GM23338 (cell line): ENCODE measurements around the gene ABCG2. TPM values are rescaled to one million over a fixed set of nuclear protein-coding genes. Genes with fewer than 3 reads are reported as not detected.
A peak's percentile ranks its signal among the peaks of the same experiment; 100 is the strongest.

Experiments used
- ATAC-seq: fragments of 200-7000 bp; cut with Tn5 transposase; 3 replicates; pipeline ENCODE4 v1.9.1; 2020
- DNase-seq: peaks from one replicate; pipeline ENCODE4 v3.0.0-alpha.2; 2015; ENCODE audit warnings: low spot score
- H2AFZ ChIP-seq: fragments of 200-600 bp; sonication (generic); 2 replicates; pipeline ENCODE4 v1.8.0; 2016; ENCODE audit warnings: antibody characterized with exemption, mild to moderate bottlenecking, moderate library complexity
- H3F3A ChIP-seq: fragments of 200-600 bp; sonication (generic); replicated peaks from 2 replicates; pipeline ENCODE4 v1.8.0; 2017; ENCODE audit warnings: antibody characterized with exemption, mixed run types, low read depth
- H3K27ac ChIP-seq: fragments of 200-600 bp; sonication (generic); 2 replicates; pipeline ENCODE4 v1.6.1; 2016; ENCODE audit warnings: low read depth
- H3K27me3 ChIP-seq: fragments of 200-600 bp; sonication (generic); 2 replicates; pipeline ENCODE4 v1.8.0; 2016; ENCODE audit warnings: mild to moderate bottlenecking, mixed run types, moderate library complexity; ENCODE audit not compliant: insufficient read depth
- H3K36me3 ChIP-seq: fragments of 200-600 bp; sonication (generic); 2 replicates; pipeline ENCODE4 v1.8.0; 2016; ENCODE audit warnings: mild to moderate bottlenecking; ENCODE audit not compliant: insufficient read depth
- H3K4me1 ChIP-seq: fragments of 200-600 bp; sonication (generic); 2 replicates; pipeline ENCODE4 v1.8.0; 2016; ENCODE audit warnings: mild to moderate bottlenecking, moderate library complexity; ENCODE audit not compliant: insufficient read depth
- H3K4me2 ChIP-seq: fragments of 200-600 bp; sonication (generic); 2 replicates; pipeline ENCODE4 v1.7.1; 2017; ENCODE audit warnings: mixed run types
- H3K4me3 ChIP-seq: fragments of 200-600 bp; sonication (generic); 2 replicates; pipeline ENCODE4 v1.6.1; 2016; ENCODE audit warnings: mixed run types
- H3K79me2 ChIP-seq: fragments of 200-600 bp; sonication (generic); replicated peaks from 2 replicates; pipeline ENCODE4 v1.8.0; 2017; ENCODE audit warnings: mild to moderate bottlenecking; ENCODE audit not compliant: insufficient read depth
- H3K9me2 ChIP-seq: fragments of 200-600 bp; sonication (generic); 2 replicates; pipeline ENCODE4 v1.8.0; 2017; ENCODE audit not compliant: insufficient read depth
- H4K20me1 ChIP-seq: fragments of 200-600 bp; sonication (generic); replicated peaks from 2 replicates; pipeline ENCODE4 v1.8.0; 2017; ENCODE audit warnings: mild to moderate bottlenecking; ENCODE audit not compliant: insufficient read depth
- H3K27ac Mint-ChIP-seq: 2 replicates; pipeline ENCODE4 v1.8.0; 2020; ENCODE audit warnings: inconsistent platforms, mild to moderate bottlenecking, moderate library complexity, mixed read lengths
- H3K27me3 Mint-ChIP-seq: 3 replicates; pipeline ENCODE4 v1.8.0; 2022; ENCODE audit warnings: low read depth, mild to moderate bottlenecking, moderate library complexity, mixed read lengths, inconsistent platforms; ENCODE audit not compliant: insufficient read depth, poor library complexity
- H3K36me3 Mint-ChIP-seq: 3 replicates; pipeline ENCODE4 v1.8.0; 2021; ENCODE audit warnings: low read depth, mild to moderate bottlenecking, inconsistent platforms, moderate library complexity, mixed read lengths
- H3K4me1 Mint-ChIP-seq: 3 replicates; pipeline ENCODE4 v1.8.0; 2020; ENCODE audit warnings: mild to moderate bottlenecking, inconsistent platforms, mixed read lengths
- H3K4me3 Mint-ChIP-seq: 3 replicates; pipeline ENCODE4 v1.8.0; 2021; ENCODE audit warnings: moderate library complexity, mild to moderate bottlenecking, inconsistent platforms, mixed read lengths
- H3K9me3 Mint-ChIP-seq: 3 replicates; pipeline ENCODE4 v1.8.0; 2020; ENCODE audit warnings: moderate library complexity, mild to moderate bottlenecking, inconsistent platforms, mixed read lengths
- EZH2phosphoT487 ChIP-seq: fragments of 200-600 bp; sonication (generic); IDR thresholded peaks from one replicate; pipeline ENCODE4 v1.8.1; 2018; ENCODE audit warnings: antibody characterized with exemption; ENCODE audit not compliant: unreplicated experiment
- JUNB ChIP-seq: IDR thresholded peaks from one replicate; pipeline ENCODE4 v1.6.1; 2016; ENCODE audit warnings: antibody characterized with exemption; ENCODE audit not compliant: unreplicated experiment
- NANOG ChIP-seq: IDR thresholded peaks from 2 replicates; pipeline ENCODE4 v1.6.1; 2016; ENCODE audit warnings: antibody characterized with exemption, borderline replicate concordance
- POLR2AphosphoS5 ChIP-seq: IDR thresholded peaks from 2 replicates; pipeline ENCODE4 v1.6.1; 2016; ENCODE audit warnings: antibody characterized with exemption, low read depth
- ZNF114 ChIP-seq: fragments of 250-450 bp; sonication (Bioruptor Pico); IDR thresholded peaks from 2 replicates; pipeline ENCODE4 v1.5.0; 2020; ENCODE audit warnings: mild to moderate bottlenecking, moderate library complexity
- ZNF331 ChIP-seq: fragments of 250-450 bp; sonication (Bioruptor Pico); IDR thresholded peaks from 2 replicates; pipeline ENCODE4 v1.5.0; 2020; ENCODE audit warnings: low read depth, mild to moderate bottlenecking, moderate library complexity
- polyA plus RNA-seq: library from polyadenylated mRNA; unstranded; fragments of >200 nt; fragmentation: Nextera tagmentation; extraction: Ambion mirVana; gene quantifications from 2 replicates; pipeline ENCODE4 v1.2.1, GENCODE V29; 2016
- total RNA-seq: library from RNA; depleted of rRNA; stranded (reverse); fragments of >200 nt; shearing (Covaris generic); gene quantifications from 2 replicates; pipeline ENCODE4 v1.2.3, GENCODE V29; 2014
- TF ChIP-seq, protein P1 (sequence below): IDR thresholded peaks from 2 replicates; pipeline ENCODE4 v1.6.1; 2016; ENCODE audit warnings: antibody characterized with exemption

Gene ABCG2
- total and polyA plus RNA-seq, 2 experiments from 2014 or later: 1.5 to 10.6 TPM

GRCh38 chr4:88078579-88078978, 79.9 kb downstream of the ABCG2 start:
- no peaks in the 10 kb centered on the region for H3K4me1 ChIP-seq
- Mint-ChIP-seq H3K36me3 (peaks cover 20% of the 10 kb centered on the region), H3K4me1 (no peaks in the 10 kb centered on the region; the same call in 2 of the 3 replicates), H3K9me3 (no peaks in the 10 kb centered on the region), H3K27me3 (no peaks in the 10 kb centered on the region), H3K27ac (no peak overlapping the region), H3K4me3 (no peak overlapping the region)
- no peaks in the 10 kb centered on the region for H3K9me2 ChIP-seq
- H3F3A ChIP-seq: no peaks in the 10 kb centered on the region
- no peaks in the 10 kb centered on the region for H3K79me2 ChIP-seq
- H3K36me3 ChIP-seq: peaks cover 22% of the 10 kb centered on the region
- no peak overlapping the region for H3K27ac ChIP-seq
- DNase-seq (no peak), ATAC-seq (no peak)
- no peaks in the 10 kb centered on the region for H3K27me3 ChIP-seq
- TF ChIP-seq NANOG (no peak), ZNF331 (CRISPR knock-in tag) (no peak), JUNB (no peak), ZNF114 (CRISPR knock-in tag) (no peak)
- TF ChIP-seq, protein P1, sequence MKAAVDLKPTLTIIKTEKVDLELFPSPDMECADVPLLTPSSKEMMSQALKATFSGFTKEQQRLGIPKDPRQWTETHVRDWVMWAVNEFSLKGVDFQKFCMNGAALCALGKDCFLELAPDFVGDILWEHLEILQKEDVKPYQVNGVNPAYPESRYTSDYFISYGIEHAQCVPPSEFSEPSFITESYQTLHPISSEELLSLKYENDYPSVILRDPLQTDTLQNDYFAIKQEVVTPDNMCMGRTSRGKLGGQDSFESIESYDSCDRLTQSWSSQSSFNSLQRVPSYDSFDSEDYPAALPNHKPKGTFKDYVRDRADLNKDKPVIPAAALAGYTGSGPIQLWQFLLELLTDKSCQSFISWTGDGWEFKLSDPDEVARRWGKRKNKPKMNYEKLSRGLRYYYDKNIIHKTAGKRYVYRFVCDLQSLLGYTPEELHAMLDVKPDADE: no peak
- no peak overlapping the region for H3K4me2 ChIP-seq
- no peaks in the 10 kb centered on the region for H4K20me1 ChIP-seq
- no peak overlapping the region for H2AFZ ChIP-seq
- H3K4me3 ChIP-seq: no peak overlapping the region

DNA sequence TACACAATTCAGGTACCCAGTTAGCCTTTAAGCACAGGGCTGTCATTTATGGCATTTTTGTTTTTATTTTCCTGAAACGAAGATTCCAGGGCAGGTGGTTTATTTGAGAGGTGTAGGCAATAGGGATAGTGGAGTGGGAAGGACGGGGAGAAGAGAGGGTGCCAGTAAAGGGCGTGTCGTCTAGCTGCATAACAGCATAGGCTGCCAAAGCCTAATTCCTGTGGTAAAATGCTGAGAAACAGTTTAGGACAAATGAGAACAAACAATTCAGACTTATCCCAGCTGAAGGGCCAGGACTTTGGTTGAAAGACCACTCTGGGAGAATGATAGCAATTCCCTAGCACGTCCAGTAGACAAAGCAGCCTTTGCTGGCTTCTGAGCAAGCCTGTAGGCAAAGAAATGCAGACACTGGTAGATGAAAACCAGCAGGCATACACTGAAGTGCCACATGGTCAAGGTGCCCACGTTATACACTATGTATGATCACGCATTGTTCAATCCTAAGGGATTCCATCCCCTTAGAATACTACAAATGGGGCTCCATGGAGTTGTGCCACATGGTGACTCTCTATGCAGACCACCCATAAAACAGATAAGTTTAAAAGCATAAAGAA, 80.4 kb downstream of the ABCG2 start:
- Histone ChIP-seq H3K27ac (peak overlapping the region; percentile 36; the same call in 1 of the 2 replicates), H3K27me3 (no peaks in the 10 kb centered on the region), H4K20me1 (no peaks in the 10 kb centered on the region), H3K79me2 (no peaks in the 10 kb centered on the region), H3F3A (no peaks in the 10 kb centered on the region), H3K4me3 (no peak overlapping the region), H3K4me2 (no peak overlapping the region), H2AFZ (no peak overlapping the region), H3K4me1 (no peaks in the 10 kb centered on the region), H3K36me3 (peaks cover 24% of the 10 kb centered on the region), H3K9me2 (no peaks in the 10 kb centered on the region)
- no peak overlapping the region for H3K4me3 Mint-ChIP-seq
- TF ChIP-seq, protein P1: no peak
- H3K36me3 Mint-ChIP-seq: peaks cover 20% of the 10 kb centered on the region
- no peak overlapping the region for H3K27ac Mint-ChIP-seq
- no peaks in the 10 kb centered on the region; the same call in 2 of the 3 replicates for H3K4me1 Mint-ChIP-seq
- no peak for DNase-seq
- no peak; the same call in 2 of the 3 replicates for ATAC-seq
- no peaks in the 10 kb centered on the region for H3K27me3 Mint-ChIP-seq
- H3K9me3 Mint-ChIP-seq: no peaks in the 10 kb centered on the region

- TF ChIP-seq EZH2phosphoT487 (no peak), POLR2AphosphoS5 (no peak)
- TF ChIP-seq, protein P1: no peak
- H3K36me3 Mint-ChIP-seq: peaks cover 47% of the 10 kb centered on the region
These were observed 83.1 kb downstream of the ABCG2 start for GRCh38 chr4:88075336-88075735.

More at GRCh38 chr4:88075336-88075735, 83.1 kb downstream of the ABCG2 start:
- Histone ChIP-seq H3K4me1 (no peaks in the 10 kb centered on the region), H3K4me3 (no peak overlapping the region), H3K36me3 (peaks cover 42% of the 10 kb centered on the region), H4K20me1 (no peaks in the 10 kb centered on the region), H2AFZ (no peak overlapping the region), H3K4me2 (no peak overlapping the region), H3K27me3 (no peaks in the 10 kb centered on the region), H3K9me2 (no peaks in the 10 kb centered on the region), H3K27ac (no peak overlapping the region), H3K79me2 (no peaks in the 10 kb centered on the region), H3F3A (no peaks in the 10 kb centered on the region)
- DNase-seq: no peak
- Mint-ChIP-seq H3K4me1 (no peaks in the 10 kb centered on the region; the same call in 2 of the 3 replicates), H3K4me3 (no peak overlapping the region), H3K27ac (no peak overlapping the region), H3K27me3 (peaks cover 3% of the 10 kb centered on the region), H3K9me3 (no peaks in the 10 kb centered on the region)
- no peak for ATAC-seq
